Ishikawa (cell line): ENCODE results near the gene NOX5.

ENCODE experiments used
- CEBPB ChIP-seq: IDR thresholded peaks from 2 replicates; pipeline ENCODE4 v1.6.1; 2012
- CREB1 ChIP-seq: IDR thresholded peaks from 2 replicates; pipeline ENCODE4 v1.6.1; 2012; ENCODE audit warnings: low read depth
- EGR1 ChIP-seq: IDR thresholded peaks from 2 replicates; pipeline ENCODE4 v1.6.1; 2012
- EP300 ChIP-seq: IDR thresholded peaks from 2 replicates; pipeline ENCODE4 v1.6.1; 2012; ENCODE audit warnings: borderline replicate concordance
- FOXM1 ChIP-seq: IDR thresholded peaks from 2 replicates; pipeline ENCODE4 v1.6.1; 2012; ENCODE audit warnings: low read depth, borderline replicate concordance
- NFIC ChIP-seq: IDR thresholded peaks from 2 replicates; pipeline ENCODE4 v1.6.1; 2012
- RAD21 ChIP-seq: IDR thresholded peaks from 2 replicates; pipeline ENCODE4 v1.6.1; 2012; ENCODE audit warnings: low read depth
- TAF1 ChIP-seq: IDR thresholded peaks from 2 replicates; pipeline ENCODE4 v1.6.1; 2012; ENCODE audit warnings: low read depth, mild to moderate bottlenecking
- TCF12 ChIP-seq: IDR thresholded peaks from 2 replicates; pipeline ENCODE4 v1.6.1; 2012; ENCODE audit warnings: low read depth
- TEAD4 ChIP-seq: IDR thresholded peaks from 2 replicates; pipeline ENCODE4 v1.6.1; 2012
- USF1 ChIP-seq: IDR thresholded peaks from 2 replicates; pipeline ENCODE4 v1.6.1; 2012
- YY1 ChIP-seq: IDR thresholded peaks from 2 replicates; pipeline ENCODE4 v1.6.1; 2012; ENCODE audit warnings: low read depth
- ZBTB7A ChIP-seq: IDR thresholded peaks from 2 replicates; pipeline ENCODE4 v1.6.1; 2012; ENCODE audit warnings: low read depth
- TF ChIP-seq, protein P1 (sequence below): IDR thresholded peaks from 2 replicates; pipeline ENCODE4 v1.6.1; 2012; ENCODE audit warnings: low read depth, mild to moderate bottlenecking
- TF ChIP-seq, protein P2 (sequence below): IDR thresholded peaks from 2 replicates; pipeline ENCODE4 v1.6.1; 2012

NOX5 gene

GRCh38 chr15:68984586-68984985 lies 29.9 kb upstream of the NOX5 start:
- no peak for TF ChIP-seq EGR1
- TF ChIP-seq USF1: no peak
- TF ChIP-seq, protein P1, sequence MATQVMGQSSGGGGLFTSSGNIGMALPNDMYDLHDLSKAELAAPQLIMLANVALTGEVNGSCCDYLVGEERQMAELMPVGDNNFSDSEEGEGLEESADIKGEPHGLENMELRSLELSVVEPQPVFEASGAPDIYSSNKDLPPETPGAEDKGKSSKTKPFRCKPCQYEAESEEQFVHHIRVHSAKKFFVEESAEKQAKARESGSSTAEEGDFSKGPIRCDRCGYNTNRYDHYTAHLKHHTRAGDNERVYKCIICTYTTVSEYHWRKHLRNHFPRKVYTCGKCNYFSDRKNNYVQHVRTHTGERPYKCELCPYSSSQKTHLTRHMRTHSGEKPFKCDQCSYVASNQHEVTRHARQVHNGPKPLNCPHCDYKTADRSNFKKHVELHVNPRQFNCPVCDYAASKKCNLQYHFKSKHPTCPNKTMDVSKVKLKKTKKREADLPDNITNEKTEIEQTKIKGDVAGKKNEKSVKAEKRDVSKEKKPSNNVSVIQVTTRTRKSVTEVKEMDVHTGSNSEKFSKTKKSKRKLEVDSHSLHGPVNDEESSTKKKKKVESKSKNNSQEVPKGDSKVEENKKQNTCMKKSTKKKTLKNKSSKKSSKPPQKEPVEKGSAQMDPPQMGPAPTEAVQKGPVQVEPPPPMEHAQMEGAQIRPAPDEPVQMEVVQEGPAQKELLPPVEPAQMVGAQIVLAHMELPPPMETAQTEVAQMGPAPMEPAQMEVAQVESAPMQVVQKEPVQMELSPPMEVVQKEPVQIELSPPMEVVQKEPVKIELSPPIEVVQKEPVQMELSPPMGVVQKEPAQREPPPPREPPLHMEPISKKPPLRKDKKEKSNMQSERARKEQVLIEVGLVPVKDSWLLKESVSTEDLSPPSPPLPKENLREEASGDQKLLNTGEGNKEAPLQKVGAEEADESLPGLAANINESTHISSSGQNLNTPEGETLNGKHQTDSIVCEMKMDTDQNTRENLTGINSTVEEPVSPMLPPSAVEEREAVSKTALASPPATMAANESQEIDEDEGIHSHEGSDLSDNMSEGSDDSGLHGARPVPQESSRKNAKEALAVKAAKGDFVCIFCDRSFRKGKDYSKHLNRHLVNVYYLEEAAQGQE: no peak
- TF ChIP-seq TEAD4: no peak
- TF ChIP-seq, protein P2, sequence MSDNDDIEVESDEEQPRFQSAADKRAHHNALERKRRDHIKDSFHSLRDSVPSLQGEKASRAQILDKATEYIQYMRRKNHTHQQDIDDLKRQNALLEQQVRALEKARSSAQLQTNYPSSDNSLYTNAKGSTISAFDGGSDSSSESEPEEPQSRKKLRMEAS: no peak
- TF ChIP-seq YY1: no peak
- no peak for TF ChIP-seq TAF1
- no peak for TF ChIP-seq ZBTB7A
- TF ChIP-seq NFIC: no peak
- no peak for TF ChIP-seq EP300
- TF ChIP-seq RAD21: no peak
- TF ChIP-seq CEBPB: no peak
- TF ChIP-seq CREB1: no peak

DNA sequence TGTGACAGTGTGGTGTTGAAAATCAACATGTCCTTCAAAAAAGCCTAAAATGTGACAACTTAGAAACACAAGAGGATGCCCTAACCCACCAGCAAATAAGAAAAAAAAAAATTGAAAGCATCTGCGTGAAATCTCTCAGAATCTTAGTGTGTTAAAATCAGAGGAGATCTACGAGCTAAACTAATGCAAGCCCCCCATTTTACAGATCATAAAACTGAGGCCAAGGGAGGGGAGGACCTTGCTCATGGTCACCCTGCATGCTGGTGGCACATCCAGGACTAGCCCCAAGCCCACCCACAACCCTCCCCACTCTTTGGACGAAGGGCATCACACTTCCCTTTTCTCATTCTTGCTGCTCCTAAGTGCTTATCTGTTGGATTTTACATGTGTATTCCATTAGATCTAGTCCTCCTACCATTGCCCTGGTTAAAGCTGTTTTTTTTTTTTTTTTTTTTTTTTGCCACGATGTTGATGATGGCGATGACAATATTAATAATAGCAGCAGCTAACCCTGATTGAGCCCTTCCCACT lies 29.1 kb upstream of the NOX5 start:
- TF ChIP-seq EP300 (no peak), YY1 (no peak), CEBPB (no peak), TCF12 (no peak), CREB1 (no peak), ZBTB7A (no peak), FOXM1 (no peak), EGR1 (no peak), RAD21 (no peak), NFIC (no peak), TEAD4 (no peak), USF1 (no peak)
- TF ChIP-seq, protein P1: no peak
- TF ChIP-seq, protein P2: no peak

DNA sequence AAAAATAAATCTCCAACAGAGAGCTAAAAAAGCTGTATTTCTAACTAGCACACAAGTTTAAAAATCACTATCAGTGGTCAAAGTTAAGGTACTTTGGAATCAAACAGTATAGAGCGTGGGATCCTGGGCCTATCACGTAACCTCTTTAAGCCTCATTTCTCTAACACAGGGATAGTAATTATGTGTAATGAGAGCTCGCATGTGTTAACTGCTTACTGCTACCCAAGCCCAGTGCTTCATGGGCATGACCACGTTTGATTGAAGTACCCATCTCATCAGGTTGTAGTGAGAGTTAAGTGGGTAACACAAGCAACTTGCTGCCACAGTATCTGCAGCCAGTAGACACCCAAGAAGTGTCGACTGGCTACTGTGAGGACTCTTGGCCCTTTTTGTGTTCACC lies 28.2 kb upstream of the NOX5 start:
- no peak for TF ChIP-seq TEAD4
- TF ChIP-seq USF1: no peak
- no peak for TF ChIP-seq EGR1
- TF ChIP-seq, protein P1: no peak
- TF ChIP-seq CREB1: no peak
- TF ChIP-seq ZBTB7A: no peak
- TF ChIP-seq FOXM1: no peak
- no peak for TF ChIP-seq EP300
- no peak for TF ChIP-seq RAD21
- no peak for TF ChIP-seq YY1
- no peak for TF ChIP-seq CEBPB
- TF ChIP-seq TAF1: no peak
- no peak for TF ChIP-seq TCF12
- TF ChIP-seq, protein P2: no peak
- no peak for TF ChIP-seq NFIC

GRCh38 chr15:68987120-68987519 lies 27.4 kb upstream of the NOX5 start:
- TF ChIP-seq, protein P1: no peak
